Spleen (tissue), 11 donors: Measurements from ENCODE around the gene DNAJC10. TPM values are rescaled to one million over a fixed set of nuclear protein-coding genes. Genes with fewer than 3 reads are reported as not detected.

ENCODE experiments used
- DNase-seq: peaks from one replicate; pipeline ENCODE4 v3.0.0-alpha.2; 2020
- H3K27ac ChIP-seq, 8 donors: fragments of 200-600 bp; sonication (generic) in 7 of 8; 1 replicate in 4 of 8; 2 replicates in 4 of 8; pipeline versions ENCODE4 v1.5.0 to v1.8.0; 2016 to 2021; ENCODE audit warnings: inconsistent platforms in 4 of 8, mild to moderate bottlenecking in 4 of 8, moderate library complexity in 1 of 8
- H3K27me3 ChIP-seq, 7 donors: fragments of 200-600 bp; sonication (generic) in 6 of 7; replicated peaks in 1 of 7; 1 replicate in 4 of 7; 2 replicates in 3 of 7; pipeline versions ENCODE4 v1.5.0 to v1.8.0; 2016 to 2021; ENCODE audit warnings: inconsistent platforms in 3 of 7, mild to moderate bottlenecking in 1 of 7
- H3K36me3 ChIP-seq, 6 donors: fragments of 200-600 bp; sonication (generic) in 5 of 6; 1 replicate in 4 of 6; 2 replicates in 2 of 6; pipeline versions ENCODE4 v1.5.0 to v1.8.0; 2016 to 2021; ENCODE audit warnings: inconsistent platforms in 2 of 6
- H3K4me1 ChIP-seq, 6 donors: fragments of 200-600 bp; sonication (generic) in 5 of 6; 1 replicate in 3 of 6; 2 replicates in 3 of 6; pipeline versions ENCODE4 v1.5.0 to v1.8.0; 2016 to 2021; ENCODE audit warnings: inconsistent platforms in 3 of 6
- H3K4me3 ChIP-seq, 8 donors: fragments of 200-600 bp; sonication (generic) in 7 of 8; 1 replicate in 4 of 8; 2 replicates in 4 of 8; pipeline versions ENCODE4 v1.5.0 to v1.8.0; 2016 to 2021; ENCODE audit warnings: inconsistent platforms in 4 of 8, mild to moderate bottlenecking in 4 of 8, moderate library complexity in 2 of 8
- H3K9me3 ChIP-seq, 8 donors: fragments of 200-600 bp; sonication (generic) in 7 of 8; 1 replicate in 4 of 8; 2 replicates in 4 of 8; pipeline versions ENCODE4 v1.5.0 to v1.8.0; 2016 to 2021; ENCODE audit warnings: inconsistent platforms in 4 of 8
- CTCF ChIP-seq, 11 experiments: fragments of 200-600 bp in 7 of 11; fragments of 450-650 bp in 4 of 11; sonication (generic) in 4 of 11; IDR thresholded peaks in 8 of 11; conservative IDR thresholded peaks in 3 of 11; 1 replicate in 7 of 11; 2 replicates in 4 of 11; pipeline versions ENCODE4 v1.4.0 to v1.8.0; 2016 to 2021; ENCODE audit warnings: antibody characterized with exemption in 11 of 11, inconsistent platforms in 4 of 11, mild to moderate bottlenecking in 1 of 11
- POLR2A ChIP-seq, 3 donors: fragments of 450-650 bp; IDR thresholded peaks; one replicate each; pipeline ENCODE4 v1.5.1; 2017; ENCODE audit warnings: antibody characterized with exemption in 3 of 3, mild to moderate bottlenecking in 1 of 3
- POLR2AphosphoS5 ChIP-seq, 3 donors: sonication (generic); formaldehyde crosslinking; IDR thresholded peaks; one replicate each; pipeline ENCODE4 v1.5.1; 2017; ENCODE audit warnings: antibody characterized with exemption in 3 of 3
- WGBS, 5 donors: extraction: QIAGEN DNeasy Blood & Tissue Kit in 3 of 5; methylation state at CpG; one replicate each; pipeline versions ENCODE4 v1.1.5 to v1.1.7; 2013 to 2018; 5-methylcytosine and 5-hydroxymethylcytosine counted together
- intact Hi-C: fragments of 100-400 bp; cut with DNase I; formaldehyde crosslinking; loops from one replicate; pipeline ENCODE4 v1.15.0; 2023; ENCODE audit warnings: low total_unique reads
- polyA plus RNA-seq, 3 donors: library from polyadenylated mRNA; stranded (reverse); fragments of 200-250 nt; gene quantifications; one replicate each; pipeline ENCODE4 v1.2.1, GENCODE V29; 2013
- total RNA-seq, 7 donors: library from RNA; depleted of rRNA in 3 of 7; stranded (reverse); fragments of >200 nt in 3 of 7; fragmentation: NEBNext Ultra II Directional in 4 of 7; extraction: Animal tissue kit (Norgen Biotek cat#: 25700) in 4 of 7; gene quantifications; one replicate each; pipeline versions ENCODE4 v1.1.0 to v1.2.1, GENCODE V29; 2016 to 2021
- donor health status: healthy with polysubstance abuse.
- donor health status: DM: no; HTN: no; CAD: no; lungs with moderate emphysema.
- donor health status: DM: no; HTN: no; CAD: no.
- donor health status: Bipolar disorder and iron deficiency.
- donor health status: healthy.
- donor health status: DM: no; HTN: no; CAD: no.
- donor health status: DM: yes; HTN: yes; CAD: no.

Gene DNAJC10
- total and polyA plus RNA-seq, 10 donors: 25.7 to 108 (median 72.1) TPM

GRCh38 chr2:182705761-182706160, 10.3 kb upstream of the DNAJC10 start:
- no peaks in the 10 kb centered on the region for H3K36me3 ChIP-seq
- H3K4me3 ChIP-seq: no peak overlapping the region
- DNase-seq: no peak
- H3K27ac ChIP-seq: no peak overlapping the region
- 39 to 58% (median 47%) methylated on average over 1 of the region's 1 CpG for WGBS, 5 donors
- TF ChIP-seq CTCF (IDR thresholded peaks at IDR 0.05 in 8 of 11, conservative IDR thresholded peaks at IDR 0.05 in 3 of 11) (no peak), POLR2A (IDR thresholded peaks at IDR 0.05) (no peak), POLR2AphosphoS5 (IDR thresholded peaks at IDR 0.05) (no peak)
- H3K4me1 ChIP-seq: no peaks in the 10 kb centered on the region
- intact Hi-C loops: no loop called here
- H3K9me3 ChIP-seq: no peaks in the 10 kb centered on the region
- H3K27me3 ChIP-seq: no peaks in the 10 kb centered on the region

GRCh38 chr2:182706751-182707150, 9.3 kb upstream of the DNAJC10 start:
- 92 to 99% (median 94%) methylated on average over 2 of the region's 2 CpGs for WGBS, 5 donors
- intact Hi-C loops: no loop called here
- no peak for DNase-seq
- no peak overlapping the region for H3K4me3 ChIP-seq
- no peaks in the 10 kb centered on the region for H3K4me1 ChIP-seq
- no peaks in the 10 kb centered on the region for H3K36me3 ChIP-seq
- no peaks in the 10 kb centered on the region for H3K27me3 ChIP-seq
- TF ChIP-seq CTCF (IDR thresholded peaks at IDR 0.05 in 8 of 11, conservative IDR thresholded peaks at IDR 0.05 in 3 of 11): no peak
- TF ChIP-seq POLR2A (IDR thresholded peaks at IDR 0.05): no peak
- no peak for TF ChIP-seq POLR2AphosphoS5 (IDR thresholded peaks at IDR 0.05)
- no peak overlapping the region for H3K27ac ChIP-seq
- H3K9me3 ChIP-seq: no peaks in the 10 kb centered on the region

GRCh38 chr2:182713601-182714000, 2.5 kb upstream of the DNAJC10 start:
- Histone ChIP-seq H3K9me3 (no peaks in the 10 kb centered on the region), H3K27ac (peak overlapping the region in 5 of 8 donors; percentile 16 to 89 (median 31)), H3K27me3 (no peaks in the 10 kb centered on the region), H3K4me3 (no peak overlapping the region), H3K4me1 (peaks cover 15 to 53% (median 44%) of the 10 kb centered on the region in 6 donors), H3K36me3 (no peaks in the 10 kb centered on the region)
- DNase-seq: no peak
- TF ChIP-seq CTCF (IDR thresholded peaks at IDR 0.05 in 8 of 11, conservative IDR thresholded peaks at IDR 0.05 in 3 of 11) (no peak), POLR2AphosphoS5 (IDR thresholded peaks at IDR 0.05) (no peak), POLR2A (IDR thresholded peaks at IDR 0.05) (no peak)
- intact Hi-C loops: no loop called here

- Histone ChIP-seq H3K27ac (peak overlapping the region; percentile 87 to 95 (median 90)), H3K9me3 (no peaks in the 10 kb centered on the region), H3K36me3 (peaks cover 0 to 6% (median under 1%) of the 10 kb centered on the region in 6 donors), H3K4me3 (peak overlapping the region; percentile 87 to 99 (median 98)), H3K4me1 (peaks cover 15 to 70% (median 51%) of the 10 kb centered on the region in 6 donors), H3K27me3 (no peaks in the 10 kb centered on the region)
- no peak for DNase-seq
- WGBS, 5 donors: 2 to 5% (median 3%) methylated on average over 9 of the region's 9 CpGs
- TF ChIP-seq POLR2A (IDR thresholded peaks at IDR 0.05) (no peak), POLR2AphosphoS5 (IDR thresholded peaks at IDR 0.05) (no peak), CTCF (IDR thresholded peaks at IDR 0.05 in 8 of 11, conservative IDR thresholded peaks at IDR 0.05 in 3 of 11) (no peak)
- intact Hi-C loops: no loop called here
These were observed 751 bp upstream of the DNAJC10 start for GRCh38 chr2:182715121-182715891.
